ENCODE measurements around the gene COL10A1. TPM values are rescaled to one million over a fixed set of nuclear protein-coding genes. Genes with fewer than 3 reads are reported as not detected.

COL10A1 gene
- total RNA-seq, 1 experiment from 2014 or later = not detected

- DNase-seq (ENCODE audit: low spot score) = peak; percentile 57
These were observed 38.4 kb downstream of the COL10A1 start for GRCh38 chr6:116087437-116088027.

GRCh38 chr6:116084284-116084683, 41.6 kb downstream of the COL10A1 start:
- DNase-seq (ENCODE audit: low spot score) = no peak

- no peak for DNase-seq (ENCODE audit: low spot score)
These were observed 42.9 kb downstream of the COL10A1 start for GRCh38 chr6:116083052-116083451.

GRCh38 chr6:116078945-116079344, 47.0 kb downstream of the COL10A1 start:
- no peak for DNase-seq (ENCODE audit: low spot score)

GRCh38 chr6:116078522-116078921, 47.4 kb downstream of the COL10A1 start:
- DNase-seq (ENCODE audit: low spot score) = no peak

GRCh38 chr6:116074732-116075390, 51.1 kb downstream of the COL10A1 start:
- no peak for DNase-seq (ENCODE audit: low spot score)

GRCh38 chr6:116073765-116074440, 52.0 kb downstream of the COL10A1 start:
- DNase-seq (ENCODE audit: low spot score) = peak; percentile 29

- peak; percentile 6 for DNase-seq (ENCODE audit: low spot score)
These were observed 53.6 kb downstream of the COL10A1 start for GRCh38 chr6:116072368-116072767.

GRCh38 chr6:116070616-116071389, 55.1 kb downstream of the COL10A1 start:
- no peak for DNase-seq (ENCODE audit: low spot score)

- no peak for DNase-seq (ENCODE audit: low spot score)
These were observed 55.8 kb downstream of the COL10A1 start for GRCh38 chr6:116070101-116070500.

Other genes with a start within 250 kb of the COL10A1 start
- gene FRK, start 65.2 kb downstream of the COL10A1 start, total RNA-seq (2014; rRNA removed; shearing (Covaris generic)) = 0.21 and 0.39 TPM in 2 replicates
- 8.2 and 9.3 TPM in 2 replicates for gene NT5DC1, start 25.3 kb downstream of the COL10A1 start, total RNA-seq (2014; rRNA removed; shearing (Covaris generic))
- 5.8 and 6.3 TPM in 2 replicates for gene TSPYL4, start 127.9 kb upstream of the COL10A1 start, total RNA-seq (2014; rRNA removed; shearing (Covaris generic))
- 38.4 and 39.9 TPM in 2 replicates for gene TSPYL1, start 153.8 kb upstream of the COL10A1 start, total RNA-seq (2014; rRNA removed; shearing (Covaris generic))
- 58.6 and 67.1 TPM in 2 replicates for gene DSE, start 244.8 kb upstream of the COL10A1 start, total RNA-seq (2014; rRNA removed; shearing (Covaris generic))

All from H4 (cell line).